GM21529 (cell line): Measurements from ENCODE around the gene DCN.

Experiments used
- ATAC-seq: cut with Tn5 transposase; IDR thresholded peaks from one replicate; pipeline ENCODE4 v1.9.1; 2021; ENCODE audit not compliant: unreplicated experiment

The DCN gene

DNA sequence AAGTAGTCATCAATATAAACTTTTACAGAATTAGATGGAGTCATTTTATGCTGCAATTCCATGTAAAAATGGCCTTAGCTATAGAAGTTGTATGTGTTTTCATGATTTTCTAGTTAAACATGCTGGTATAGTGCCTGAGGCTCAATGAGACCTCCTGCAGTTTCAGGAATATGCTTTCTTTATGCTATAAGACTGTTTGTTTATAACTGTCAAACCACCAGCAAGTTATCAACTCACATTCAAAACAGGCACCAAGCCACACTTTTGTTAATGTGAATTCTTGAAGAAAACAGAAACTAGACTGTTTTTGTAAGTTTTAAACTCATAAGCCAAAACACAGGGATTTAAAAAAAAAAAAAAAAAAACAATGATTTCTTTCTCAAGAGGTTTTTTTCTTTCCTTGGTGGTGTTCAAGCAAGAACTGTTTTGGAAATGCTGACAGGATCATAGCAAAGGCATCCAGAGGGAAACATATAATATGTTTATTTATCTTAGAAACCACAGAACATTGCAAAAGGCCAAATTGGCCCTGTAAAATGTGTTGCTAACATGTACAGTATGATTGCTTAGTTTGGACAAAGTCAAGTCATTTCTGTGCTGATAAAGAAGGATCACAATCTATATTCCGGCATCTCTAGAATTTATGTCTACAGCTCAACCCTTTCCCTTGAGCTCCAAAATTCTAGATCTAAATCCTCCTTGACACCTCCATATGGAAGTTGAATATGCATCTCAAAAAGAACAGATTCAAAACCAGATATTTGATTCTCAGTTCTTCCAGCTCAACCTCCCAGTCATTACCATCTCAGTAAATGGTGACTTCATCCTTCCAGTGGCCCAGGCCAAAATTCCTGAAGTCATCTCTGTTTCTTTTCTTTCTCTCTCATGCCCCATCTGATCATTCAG, 42.3 kb downstream of the DCN start:
- ATAC-seq: no peak

DNA sequence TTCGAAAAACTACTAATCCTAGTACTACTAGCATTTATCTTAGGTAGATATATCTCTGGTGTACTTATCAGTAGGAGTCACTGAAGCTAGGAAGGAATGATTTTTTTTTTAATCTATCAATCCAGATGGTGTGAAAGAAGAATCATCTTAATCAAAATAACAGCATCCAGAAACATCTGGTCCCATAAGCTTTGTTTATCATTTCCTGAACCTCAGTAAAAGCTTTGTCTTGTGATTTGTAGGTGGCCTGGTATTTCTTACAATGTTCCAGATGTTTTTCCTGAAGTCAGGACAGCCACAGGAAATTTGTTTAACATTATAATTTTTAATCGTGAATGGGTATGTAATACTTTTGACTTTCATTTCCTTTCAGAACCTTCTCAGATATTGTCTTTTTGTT, 43.3 kb downstream of the DCN start:
- ATAC-seq: no peak

GRCh38 chr12:91138337-91138920, 44.2 kb downstream of the DCN start:
- ATAC-seq: no peak

DNA sequence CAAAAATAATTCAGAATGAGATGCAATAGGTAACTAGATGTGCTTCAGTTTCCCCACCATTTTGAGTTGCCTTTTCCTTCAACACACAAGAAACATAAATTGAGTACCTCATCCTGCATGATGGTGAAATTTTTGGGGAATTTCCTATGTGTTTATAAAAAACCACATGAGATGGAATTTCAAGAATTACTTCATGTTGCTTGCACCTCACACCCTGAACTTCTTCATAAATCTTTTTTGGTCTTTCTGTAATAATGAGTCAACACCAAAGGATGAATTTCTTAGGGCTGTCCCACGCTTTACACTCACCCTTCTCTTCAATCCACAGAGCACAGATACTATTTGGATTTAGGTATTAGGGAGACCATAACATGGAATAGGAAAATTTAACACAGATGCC, 48.7 kb downstream of the DCN start:
- no peak for ATAC-seq

- ATAC-seq: no peak
Measured at GRCh38 chr12:91129662-91130362, 52.8 kb downstream of the DCN start.

DNA sequence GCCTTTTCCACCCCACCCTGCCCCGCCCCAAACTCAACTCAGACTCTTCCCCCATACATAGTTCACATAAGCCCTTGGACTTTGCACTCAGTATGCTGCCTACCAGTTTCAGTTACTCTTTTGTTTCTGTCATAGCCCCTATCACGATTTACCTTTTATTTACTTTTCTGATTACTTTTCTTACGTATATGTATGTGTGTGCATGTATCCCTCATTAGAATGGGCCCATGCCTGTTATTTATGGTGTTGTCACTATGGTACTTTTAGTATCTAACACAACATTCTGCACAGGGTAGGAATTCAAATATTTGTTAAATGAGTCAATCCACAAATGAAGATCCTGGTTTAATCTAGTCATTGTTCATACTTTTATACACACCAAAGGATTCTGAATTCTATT, 54.9 kb downstream of the DCN start:
- no peak for ATAC-seq

- no peak for ATAC-seq
Measured at GRCh38 chr12:91127306-91127705, 55.3 kb downstream of the DCN start.

DNA sequence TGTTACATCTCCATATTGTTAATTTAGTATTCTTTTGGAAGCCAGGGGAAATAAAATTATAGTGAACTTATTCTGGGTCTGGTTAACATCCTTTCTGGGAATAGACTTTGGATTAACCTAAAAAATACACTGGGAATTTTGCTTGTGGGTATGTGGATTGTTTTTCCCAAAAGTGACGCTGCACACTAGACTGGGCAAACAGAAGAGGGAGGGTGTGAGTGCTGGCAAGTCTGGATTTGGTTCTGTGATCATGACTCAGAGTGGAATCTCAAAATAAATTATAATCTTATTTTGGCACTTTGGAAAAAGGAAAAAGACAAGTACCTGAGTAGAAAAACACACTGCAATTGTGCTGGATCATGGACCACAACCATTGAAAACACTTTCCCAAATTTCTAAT, 56.1 kb downstream of the DCN start:
- no peak for ATAC-seq

DNA sequence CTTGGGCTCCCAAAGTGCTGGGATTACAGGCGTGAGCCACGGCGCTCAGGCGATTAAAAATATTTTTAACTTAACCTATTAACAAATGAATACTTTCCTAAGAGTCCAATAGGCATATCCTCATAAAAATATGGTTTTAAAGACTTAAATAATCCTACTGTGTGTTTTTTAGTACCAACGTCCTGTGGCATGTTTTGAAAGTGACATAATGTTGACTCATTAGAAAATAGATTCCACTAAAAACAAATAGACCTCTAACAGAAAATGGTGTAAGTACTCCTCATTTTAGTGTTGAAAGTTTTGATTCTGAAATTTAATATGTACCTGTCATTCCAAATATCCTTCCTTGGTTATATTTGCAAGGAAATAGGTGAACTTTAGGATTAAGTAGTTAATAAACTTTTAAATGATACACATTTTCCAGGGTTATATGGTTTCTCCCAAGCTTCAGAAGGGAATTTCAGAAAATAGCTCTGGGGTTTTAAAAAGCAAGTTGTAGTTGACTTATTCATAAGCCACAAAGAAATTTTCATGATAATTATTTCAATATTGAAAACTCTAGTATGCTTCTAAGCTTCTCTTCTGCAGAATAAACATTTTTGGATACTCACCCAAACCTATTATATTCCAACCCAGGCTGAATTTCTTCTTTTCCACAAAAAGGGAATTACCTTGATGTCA, 59.2 kb downstream of the DCN start:
- no peak for ATAC-seq

DNA sequence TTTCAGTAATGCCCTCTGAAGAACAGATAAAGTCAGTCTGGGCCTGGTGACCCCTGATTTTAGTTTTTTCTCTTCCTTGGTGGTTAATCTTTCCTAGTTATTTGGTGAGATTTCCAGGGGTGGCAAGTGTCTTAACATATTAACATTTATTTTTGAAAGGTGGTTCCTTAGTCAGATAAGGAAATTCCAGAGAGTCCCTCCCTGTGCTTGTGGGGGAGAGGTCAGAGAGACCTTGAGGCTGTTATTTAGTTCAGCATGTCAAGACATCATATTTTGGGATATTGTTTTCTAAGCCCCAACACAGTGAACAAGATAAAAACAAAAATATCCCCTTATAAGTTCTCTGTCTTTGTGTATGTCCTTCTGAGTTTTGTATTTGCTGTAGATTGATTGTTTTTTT, 61.8 kb downstream of the DCN start:
- ATAC-seq: no peak

- no peak for ATAC-seq
Measured at GRCh38 chr12:91119089-91119488, 63.5 kb downstream of the DCN start.

GRCh38 chr12:91113621-91114020, 69.0 kb downstream of the DCN start:
- ATAC-seq: no peak

DNA sequence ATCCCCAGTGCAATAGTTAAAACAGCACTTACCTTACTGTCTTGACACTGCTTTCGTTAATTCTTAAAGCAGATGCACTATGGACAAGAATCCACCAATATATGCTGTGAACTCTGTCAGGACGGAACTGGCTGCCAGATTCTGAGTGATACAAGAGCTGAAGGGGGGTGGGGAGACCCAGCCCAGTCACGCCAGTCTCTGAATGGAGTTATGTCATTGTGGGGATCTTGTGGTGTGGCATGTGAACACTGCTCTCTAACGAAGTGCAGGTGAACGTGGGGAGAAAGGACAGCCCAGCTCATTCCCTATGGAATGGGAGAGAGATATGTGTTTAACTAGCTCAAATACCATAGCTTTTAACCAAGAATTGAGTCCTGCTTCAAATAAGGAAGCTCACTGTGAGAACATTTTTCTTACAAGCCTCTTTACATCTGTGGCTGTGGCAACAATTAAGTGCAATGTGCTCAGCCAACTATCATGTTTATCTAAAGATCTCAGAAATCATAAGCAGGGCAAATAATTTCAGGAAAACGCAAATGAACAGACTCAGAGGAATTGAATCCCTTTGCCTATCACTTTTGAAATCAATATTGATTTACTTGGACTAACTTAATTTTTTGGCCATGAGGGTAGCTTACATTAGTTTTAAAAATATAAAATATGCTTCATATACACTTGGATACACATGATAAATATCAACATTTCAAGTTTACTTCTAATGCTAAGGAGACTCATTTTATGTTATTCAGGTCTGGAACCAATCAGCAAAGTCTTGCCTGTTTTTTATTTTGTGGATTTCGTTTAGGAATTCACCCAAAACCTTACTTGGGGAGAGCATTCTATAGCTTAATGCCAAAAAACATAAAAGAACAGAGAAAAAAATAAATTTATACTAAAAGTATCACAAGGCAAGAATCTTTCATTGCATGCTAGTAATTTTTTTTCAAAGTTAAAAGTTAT, 71.0 kb downstream of the DCN start, which contains the start of gene LUM:
LUM (minus strand) TSS at position 129 of the 960 bp plus-strand sequence. CDS start 2,515 bp downstream, outside the sequence.
- ATAC-seq: no peak

DNA sequence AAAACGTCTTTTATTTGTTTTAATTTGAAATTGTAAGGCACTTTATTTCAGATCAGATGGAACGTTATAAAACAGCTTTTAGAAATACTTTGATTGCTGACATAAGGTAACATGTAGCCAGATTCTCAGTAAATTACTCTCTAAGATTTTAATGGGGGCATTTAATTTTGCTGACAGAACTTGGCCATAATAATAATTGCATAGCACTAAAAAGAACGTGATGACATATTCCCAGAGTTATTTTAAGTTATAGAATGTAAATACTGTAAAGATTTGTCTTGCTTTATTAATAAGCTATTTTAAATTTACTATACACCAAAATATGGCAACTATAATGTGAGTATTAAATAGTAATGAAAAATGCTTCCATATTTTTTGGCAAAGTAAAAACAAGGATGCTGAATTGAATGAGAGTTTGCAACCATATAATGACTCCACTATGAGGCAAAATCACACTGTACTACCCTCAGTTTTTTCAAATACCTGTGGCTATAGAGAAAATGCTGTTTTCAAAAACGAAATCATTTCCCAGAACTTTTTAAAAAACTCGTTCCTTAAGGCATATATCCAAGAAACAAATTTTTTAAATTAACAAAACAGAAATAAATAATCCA, 72.2 kb downstream of the DCN start:
- ATAC-seq: no peak

- ATAC-seq: no peak
Measured at GRCh38 chr12:91109581-91110310, 72.9 kb downstream of the DCN start.

DNA sequence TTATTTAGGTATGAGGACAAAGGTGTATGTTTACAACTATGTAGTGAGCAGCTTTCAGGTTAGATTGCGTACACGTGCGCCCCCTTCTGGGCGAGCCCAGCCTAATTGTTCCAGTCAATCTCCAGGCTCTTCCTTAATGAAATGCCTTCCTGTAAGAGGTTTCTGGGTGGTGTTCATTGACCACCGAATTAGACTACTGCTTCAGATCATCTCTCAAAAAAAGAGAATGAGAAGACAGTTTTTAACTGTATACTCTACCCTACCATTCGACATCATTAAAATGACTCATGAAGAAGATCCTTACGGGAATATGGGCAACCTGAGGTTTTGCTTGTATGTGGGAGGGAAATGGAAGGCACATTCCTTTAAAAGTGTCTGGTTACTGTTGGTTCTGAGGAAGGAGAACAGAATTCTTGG, 73.5 kb downstream of the DCN start:
- ATAC-seq: peak; percentile 84

- ATAC-seq: no peak
Measured at GRCh38 chr12:91108196-91108755, 74.3 kb downstream of the DCN start.

- no peak for ATAC-seq
Measured at GRCh38 chr12:91106283-91106682, 76.3 kb downstream of the DCN start.

GRCh38 chr12:91105807-91106206, 76.8 kb downstream of the DCN start:
- no peak for ATAC-seq
